ENCODE measurements around the gene BCR.

DNA sequence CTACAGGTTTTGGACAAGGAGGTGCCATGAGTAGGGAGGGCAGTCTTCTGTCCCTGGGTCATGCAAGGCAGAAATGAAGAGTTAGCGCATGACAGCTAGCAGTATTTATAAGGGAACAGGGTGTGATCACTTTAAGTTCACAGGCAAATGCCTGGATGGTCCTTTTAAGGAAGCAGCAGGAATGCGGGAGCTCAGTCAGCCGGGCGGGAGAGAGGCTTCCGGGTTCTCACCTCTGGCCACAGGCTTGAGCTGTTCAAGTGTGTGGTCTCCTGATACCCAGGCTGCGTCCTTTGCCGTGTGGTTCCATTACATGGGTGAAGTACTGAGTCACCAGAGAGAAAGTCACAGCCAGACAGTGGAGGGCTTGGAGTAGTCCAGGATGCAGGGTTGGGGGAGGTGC, 105.4 kb downstream of the BCR start:
- TF ChIP-seq, protein P1, sequence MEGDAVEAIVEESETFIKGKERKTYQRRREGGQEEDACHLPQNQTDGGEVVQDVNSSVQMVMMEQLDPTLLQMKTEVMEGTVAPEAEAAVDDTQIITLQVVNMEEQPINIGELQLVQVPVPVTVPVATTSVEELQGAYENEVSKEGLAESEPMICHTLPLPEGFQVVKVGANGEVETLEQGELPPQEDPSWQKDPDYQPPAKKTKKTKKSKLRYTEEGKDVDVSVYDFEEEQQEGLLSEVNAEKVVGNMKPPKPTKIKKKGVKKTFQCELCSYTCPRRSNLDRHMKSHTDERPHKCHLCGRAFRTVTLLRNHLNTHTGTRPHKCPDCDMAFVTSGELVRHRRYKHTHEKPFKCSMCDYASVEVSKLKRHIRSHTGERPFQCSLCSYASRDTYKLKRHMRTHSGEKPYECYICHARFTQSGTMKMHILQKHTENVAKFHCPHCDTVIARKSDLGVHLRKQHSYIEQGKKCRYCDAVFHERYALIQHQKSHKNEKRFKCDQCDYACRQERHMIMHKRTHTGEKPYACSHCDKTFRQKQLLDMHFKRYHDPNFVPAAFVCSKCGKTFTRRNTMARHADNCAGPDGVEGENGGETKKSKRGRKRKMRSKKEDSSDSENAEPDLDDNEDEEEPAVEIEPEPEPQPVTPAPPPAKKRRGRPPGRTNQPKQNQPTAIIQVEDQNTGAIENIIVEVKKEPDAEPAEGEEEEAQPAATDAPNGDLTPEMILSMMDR (IDR thresholded peaks at IDR 0.05; ENCODE audit: insufficient read depth, low read length) = no peak
- TF ChIP-seq REST (IDR thresholded peaks at IDR 0.05; ENCODE audit: insufficient replicate concordance, low read depth) = no peak
- TF ChIP-seq POLR2AphosphoS5 (IDR thresholded peaks at IDR 0.05; ENCODE audit: low read depth) = no peak
- no peak for TF ChIP-seq GABPA (IDR thresholded peaks at IDR 0.05; ENCODE audit: low read depth)
